MCF 10A (cell line): ENCODE data around the gene MAP2K3. TPM values are rescaled to one million over a fixed set of nuclear protein-coding genes. Genes with fewer than 3 reads are reported as not detected.
"Not testable (repeated sequence)": the region's sequence is repeated elsewhere in the genome, so short reads cannot be mapped to it uniquely, and the experiment has no call there.

Experiments
- BruUV-seq: library from RNA; stranded (reverse); fragments of 400-500 nt; replicated peaks from 2 replicates; lab custom pipeline; 2021; lab: Mats Ljungman, UMichigan
- CTCF ChIA-PET: fragments of 300-600 bp; sonication (Branson Sonifier 250); formaldehyde crosslinking; extraction: SDS; loops from one replicate; lab custom pipeline; 2021; ENCODE audit warnings: antibody characterized with exemption, inconsistent platforms; lab: Yijun Ruan, JAX
- POLR2A ChIA-PET: fragments of 300-600, 350-650 bp; sonication (Branson Sonifier 250); formaldehyde crosslinking; extraction: SDS; loops from one replicate; lab custom pipeline; 2020; ENCODE audit warnings: antibody characterized with exemption, inconsistent platforms; lab: Yijun Ruan, JAX
- DNase-seq: peaks from one replicate; pipeline ENCODE4 v3.0.0-alpha.2; 2018; ENCODE audit not compliant: unreplicated experiment
- H3K27ac Mint-ChIP-seq: one replicate; pipeline ENCODE4 v1.8.0; 2022; ENCODE audit warnings: mild to moderate bottlenecking, low read depth, mixed read lengths; ENCODE audit not compliant: unreplicated experiment
- H3K27me3 Mint-ChIP-seq: one replicate; pipeline ENCODE4 v1.8.0; 2022; ENCODE audit warnings: mixed read lengths; ENCODE audit not compliant: insufficient read depth, unreplicated experiment
- H3K36me3 Mint-ChIP-seq: one replicate; pipeline ENCODE4 v1.8.0; 2022; ENCODE audit warnings: mild to moderate bottlenecking, moderate library complexity, mixed read lengths; ENCODE audit not compliant: insufficient read depth, unreplicated experiment
- H3K4me1 Mint-ChIP-seq: one replicate; pipeline ENCODE4 v1.8.0; 2022; ENCODE audit warnings: mixed read lengths; ENCODE audit not compliant: insufficient read depth, unreplicated experiment
- H3K4me3 Mint-ChIP-seq: one replicate; pipeline ENCODE4 v1.8.0; 2022; ENCODE audit warnings: mild to moderate bottlenecking, moderate library complexity, mixed read lengths; ENCODE audit not compliant: unreplicated experiment
- H3K9me3 Mint-ChIP-seq: one replicate; pipeline ENCODE4 v1.8.0; 2022; ENCODE audit warnings: mixed read lengths; ENCODE audit not compliant: unreplicated experiment
- CTCF ChIP-seq: fragments of 200-600 bp; IDR thresholded peaks from one replicate; pipeline ENCODE4 v1.8.0; 2022; ENCODE audit warnings: antibody characterized with exemption, mild to moderate bottlenecking; ENCODE audit not compliant: unreplicated experiment
- intact Hi-C: fragments of 100-400 bp; cut with micrococcal nuclease; formaldehyde crosslinking; loops from 2 replicates; pipeline ENCODE4 v1.14.1; 2022
- total RNA-seq: library from RNA; stranded (reverse); gene quantifications from 2 replicates; pipeline ENCODE4 v1.2.3, GENCODE V29; 2022

MAP2K3 gene
- total RNA-seq, 1 experiment from 2014 or later: 45.2 TPM

- H3K9me3 Mint-ChIP-seq, DNase-seq, BruUV-seq, H3K36me3 Mint-ChIP-seq, H3K27ac Mint-ChIP-seq, H3K27me3 Mint-ChIP-seq, POLR2A ChIA-PET, H3K4me3 Mint-ChIP-seq, CTCF ChIA-PET, H3K4me1 Mint-ChIP-seq, intact Hi-C loops: not testable (repeated sequence)
These were observed 57.5 kb downstream of the MAP2K3 start for GRCh38 chr17:21341925-21342540.

GRCh38 chr17:21343061-21343949 lies 58.8 kb downstream of the MAP2K3 start:
- H3K36me3 Mint-ChIP-seq, H3K4me1 Mint-ChIP-seq, H3K27ac Mint-ChIP-seq, H3K9me3 Mint-ChIP-seq, H3K27me3 Mint-ChIP-seq, BruUV-seq, DNase-seq, POLR2A ChIA-PET, CTCF ChIA-PET, H3K4me3 Mint-ChIP-seq, intact Hi-C loops: not testable (repeated sequence)

- H3K9me3 Mint-ChIP-seq, BruUV-seq, CTCF ChIA-PET, intact Hi-C loops, H3K4me1 Mint-ChIP-seq, POLR2A ChIA-PET, H3K4me3 Mint-ChIP-seq, H3K27me3 Mint-ChIP-seq, DNase-seq, H3K36me3 Mint-ChIP-seq, H3K27ac Mint-ChIP-seq: not testable (repeated sequence)
These were observed 60.3 kb downstream of the MAP2K3 start for GRCh38 chr17:21344801-21345200.

- Mint-ChIP-seq H3K27me3 (no peaks in the 10 kb centered on the region), H3K9me3 (no peaks in the 10 kb centered on the region), H3K4me3 (no peak overlapping the region), H3K4me1 (peaks cover 4% of the 10 kb centered on the region), H3K36me3 (no peaks in the 10 kb centered on the region), H3K27ac (no peak overlapping the region)
- ChIA-PET CTCF (no interaction called here), POLR2A (no interaction called here)
- peak; percentile 46 for DNase-seq
- BruUV-seq: no TSS peak
- intact Hi-C loops: no loop called here
- TF ChIP-seq CTCF: no peak
These were observed 60.7 kb downstream of the MAP2K3 start for GRCh38 chr17:21345236-21345635.

GRCh38 chr17:21346107-21346506 lies 61.6 kb downstream of the MAP2K3 start:
- POLR2A ChIA-PET, DNase-seq, H3K36me3 Mint-ChIP-seq, CTCF ChIA-PET, H3K27me3 Mint-ChIP-seq, H3K9me3 Mint-ChIP-seq, BruUV-seq, H3K4me1 Mint-ChIP-seq, H3K27ac Mint-ChIP-seq, intact Hi-C loops, H3K4me3 Mint-ChIP-seq: not testable (repeated sequence)

- POLR2A ChIA-PET, H3K4me1 Mint-ChIP-seq, DNase-seq, CTCF ChIA-PET, H3K9me3 Mint-ChIP-seq, H3K4me3 Mint-ChIP-seq, BruUV-seq, intact Hi-C loops, H3K27me3 Mint-ChIP-seq, H3K27ac Mint-ChIP-seq, H3K36me3 Mint-ChIP-seq: not testable (repeated sequence)
These were observed 62.2 kb downstream of the MAP2K3 start for GRCh38 chr17:21346651-21347250.

- H3K36me3 Mint-ChIP-seq, H3K4me3 Mint-ChIP-seq, H3K9me3 Mint-ChIP-seq, DNase-seq, H3K4me1 Mint-ChIP-seq, CTCF ChIA-PET, H3K27ac Mint-ChIP-seq, POLR2A ChIA-PET, intact Hi-C loops, BruUV-seq, H3K27me3 Mint-ChIP-seq: not testable (repeated sequence)
These were observed 63.1 kb downstream of the MAP2K3 start for GRCh38 chr17:21347660-21348059.

- POLR2A ChIA-PET, intact Hi-C loops, H3K4me3 Mint-ChIP-seq, H3K4me1 Mint-ChIP-seq, DNase-seq, BruUV-seq, H3K27ac Mint-ChIP-seq, H3K36me3 Mint-ChIP-seq, H3K27me3 Mint-ChIP-seq, H3K9me3 Mint-ChIP-seq, CTCF ChIA-PET: not testable (repeated sequence)
These were observed 63.8 kb downstream of the MAP2K3 start for GRCh38 chr17:21348081-21348925.
